ENCODE data around the gene RUVBL2. TPM values are rescaled to one million over a fixed set of nuclear protein-coding genes. Genes with fewer than 3 reads are reported as not detected.
"Not testable (repeated sequence)": the region's sequence is repeated elsewhere in the genome, so short reads cannot be mapped to it uniquely, and the experiment has no call there.

RUVBL2 gene
- total RNA-seq, 4 donors from 2014 or later, result 80.5 to 131 (median 118) TPM

- H3K27me3 ChIP-seq, result no peaks in the 10 kb centered on the region
- no peak overlapping the region for H3K27ac ChIP-seq
- peak; percentile 46 to 48 for DNase-seq
- 0 to 2% methylated on average over 11 to 29 of the region's 63 CpGs for WGBS, 2 donors
- H3K9me3 ChIP-seq, result no peaks in the 10 kb centered on the region
- intact Hi-C loops (cut with DNase I), result no loop called here
- peaks cover 2 to 19% of the 10 kb centered on the region in 2 donors for H3K4me1 ChIP-seq
- TF ChIP-seq CTCF (IDR thresholded peaks at IDR 0.05), result peak in 2 of 6 experiments; percentile 9 to 26
- no peak for TF ChIP-seq POLR2A (IDR thresholded peaks at IDR 0.05)
- peak overlapping the region in 2 of 3 donors; percentile 30 to 33 for H3K4me3 ChIP-seq (replicated peaks in 1 of 3)
- H3K36me3 ChIP-seq, result no peaks in the 10 kb centered on the region
Measured at GRCh38 chr19:49056101-49056901, 62.6 kb downstream of the RUVBL2 start.

- H3K36me3 ChIP-seq; H3K27ac ChIP-seq; DNase-seq; H3K27me3 ChIP-seq; H3K9me3 ChIP-seq; intact Hi-C loops (cut with DNase I): not testable (repeated sequence)
- peak overlapping the region in 1 of 3 donors; percentile 30 for H3K4me3 ChIP-seq (replicated peaks in 1 of 3)
- H3K4me1 ChIP-seq, result peaks cover 2 to 19% of the 10 kb centered on the region in 2 donors
- 8 to 17% methylated on average over 13 to 34 of the region's 34 CpGs for WGBS, 2 donors
Measured at GRCh38 chr19:49056902-49057596, 63.4 kb downstream of the RUVBL2 start.

- Histone ChIP-seq H3K4me1 (peaks cover 2 to 19% of the 10 kb centered on the region in 2 donors), H3K27me3 (no peaks in the 10 kb centered on the region), H3K27ac (no peak within 1 kb of the TSS), H3K9me3 (no peaks in the 10 kb centered on the region), H3K36me3 (no peaks in the 10 kb centered on the region), H3K4me3 (replicated peaks in 1 of 3) (peak within 1 kb of the TSS in 1 of 3 donors; percentile 30)
- peak; percentile 75 to 78 for DNase-seq
- intact Hi-C loops (cut with DNase I), result no loop called here
- TF ChIP-seq POLR2A (IDR thresholded peaks at IDR 0.05) (no peak), CTCF (IDR thresholded peaks at IDR 0.05) (no peak)
- 2 to 3% methylated on average over 12 to 20 of the region's 38 CpGs for WGBS, 2 donors
Measured at GRCh38 chr19:49057636-49058234, 64.0 kb downstream of the RUVBL2 start, which contains the start of gene CGB7. Gene CGB7 (minus strand): TSS chr19:49057749. CDS start chr19:49055375, 2,374 bp downstream.

- DNase-seq, result peak in 1 of 2 donors; percentile 21
- no peaks in the 10 kb centered on the region for H3K27me3 ChIP-seq
- no peak overlapping the region for H3K4me3 ChIP-seq (replicated peaks in 1 of 3)
- H3K9me3 ChIP-seq, result no peaks in the 10 kb centered on the region
- H3K4me1 ChIP-seq, result peaks cover 2 to 19% of the 10 kb centered on the region in 2 donors
- TF ChIP-seq POLR2A (IDR thresholded peaks at IDR 0.05) (no peak), CTCF (IDR thresholded peaks at IDR 0.05) (no peak)
- H3K36me3 ChIP-seq, result no peaks in the 10 kb centered on the region
- no peak overlapping the region for H3K27ac ChIP-seq
- intact Hi-C loops (cut with DNase I), result no loop called here
- 33 to 39% methylated on average over 9 to 10 of the region's 10 CpGs for WGBS, 2 donors
Measured at GRCh38 chr19:49058562-49058961, 64.9 kb downstream of the RUVBL2 start.

- DNase-seq, result no peak
- no peak for TF ChIP-seq POLR2A (IDR thresholded peaks at IDR 0.05)
- TF ChIP-seq CTCF (IDR thresholded peaks at IDR 0.05), result no peak
- no peaks in the 10 kb centered on the region for H3K36me3 ChIP-seq
- H3K27ac ChIP-seq, result no peak overlapping the region
- H3K4me1 ChIP-seq, result peaks cover 2 to 19% of the 10 kb centered on the region in 2 donors
- H3K4me3 ChIP-seq (replicated peaks in 1 of 3), result no peak overlapping the region
- intact Hi-C loops (cut with DNase I), result no loop called here
- no peaks in the 10 kb centered on the region for H3K9me3 ChIP-seq
- WGBS, 2 donors, result 45 to 69% methylated on average over 9 of the region's 9 CpGs
- no peaks in the 10 kb centered on the region for H3K27me3 ChIP-seq
Measured at GRCh38 chr19:49059053-49059452, 65.4 kb downstream of the RUVBL2 start.
